IPS DF 6.9 (cell line): ENCODE data around the gene CAPN3.
"Not testable (repeated sequence)": the region's sequence is repeated elsewhere in the genome, so short reads cannot be mapped to it uniquely, and the experiment has no call there.

ENCODE experiments used
- DNase-seq: peaks from one replicate; pipeline ENCODE4 v3.0.0-alpha.2; 2013; ENCODE audit warnings: low read depth, low spot score
- H3K27ac ChIP-seq: one replicate; pipeline ENCODE4 v1.5.1; 2013; ENCODE audit warnings: low read length, control low read depth
- H3K27me3 ChIP-seq: 2 replicates; pipeline ENCODE4 v1.6.1; 2013; ENCODE audit warnings: mild to moderate bottlenecking, low read length; ENCODE audit not compliant: control insufficient read depth, insufficient read depth
- H3K36me3 ChIP-seq: 2 replicates; pipeline ENCODE4 v1.6.1; 2013; ENCODE audit warnings: low read length; ENCODE audit not compliant: control insufficient read depth, insufficient read depth
- H3K4me1 ChIP-seq: 2 replicates; pipeline ENCODE4 v1.6.1; 2013; ENCODE audit warnings: low read length; ENCODE audit not compliant: control insufficient read depth, insufficient read depth
- H3K4me3 ChIP-seq: 2 replicates; pipeline ENCODE4 v1.5.1; 2013; ENCODE audit warnings: mild to moderate bottlenecking, low read length
- H3K9me3 ChIP-seq: 2 replicates; pipeline ENCODE4 v1.6.1; 2013; ENCODE audit warnings: low read length, inconsistent platforms; ENCODE audit not compliant: control insufficient read depth, insufficient read depth
- WGBS: extraction: QIAGEN DNeasy Blood & Tissue Kit; methylation state at CpG from one replicate; pipeline ENCODE4 v1.1.7; 2013; ENCODE audit warnings: mixed read lengths, missing lambda C conversion rate; ENCODE audit not compliant: insufficient read length, insufficient coverage; 5-methylcytosine and 5-hydroxymethylcytosine counted together

Gene CAPN3

DNA sequence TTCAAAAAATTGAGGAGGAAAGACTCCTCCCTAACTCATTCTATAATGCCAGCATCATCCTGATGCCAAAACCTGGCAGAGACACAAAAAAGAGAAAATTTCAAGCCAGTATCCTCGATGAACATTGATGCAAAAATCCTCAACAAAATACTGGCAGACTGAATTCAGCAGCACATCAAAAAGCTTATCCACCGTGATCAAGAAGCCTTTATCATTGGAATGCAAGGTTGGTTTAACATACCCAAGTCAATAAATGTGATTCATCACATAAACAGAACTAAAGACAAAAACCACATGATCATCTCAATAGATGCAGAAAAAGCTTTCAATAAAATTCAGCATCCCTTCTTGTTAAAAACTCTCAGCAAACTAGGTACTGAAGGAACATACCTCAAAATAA lies 24.2 kb upstream of the CAPN3 start:
- WGBS: no CpG with 5 or more reads among the region's 2 CpGs
- Histone ChIP-seq H3K4me1 (no peaks in the 10 kb centered on the region), H3K9me3 (no peaks in the 10 kb centered on the region), H3K4me3 (no peak overlapping the region), H3K27me3 (no peaks in the 10 kb centered on the region), H3K36me3 (no peaks in the 10 kb centered on the region), H3K27ac (no peak overlapping the region)
- no peak for DNase-seq

DNA sequence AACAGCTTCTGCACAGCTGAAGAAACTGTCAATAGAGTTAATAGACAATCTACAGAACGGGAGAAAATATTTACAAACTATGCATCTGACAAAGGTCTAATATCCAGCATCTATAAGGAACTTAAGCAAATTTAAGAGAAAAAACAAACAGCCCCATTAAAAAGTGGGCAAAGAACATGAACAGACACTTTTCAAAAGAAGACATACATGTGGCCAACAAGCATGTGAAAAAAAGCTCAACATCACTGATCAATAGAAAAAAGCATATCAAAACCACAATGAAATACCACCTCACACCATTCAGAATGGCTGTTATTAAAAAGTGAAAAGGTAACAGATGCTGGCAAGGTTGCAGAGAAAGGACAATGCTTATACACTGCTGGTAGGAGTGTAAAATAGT lies 22.7 kb upstream of the CAPN3 start:
- not testable (repeated sequence) for H3K9me3 ChIP-seq, H3K4me3 ChIP-seq, H3K27me3 ChIP-seq, DNase-seq, H3K4me1 ChIP-seq, H3K36me3 ChIP-seq, H3K27ac ChIP-seq
- no CpG with 5 or more reads among the region's 1 CpG for WGBS

DNA sequence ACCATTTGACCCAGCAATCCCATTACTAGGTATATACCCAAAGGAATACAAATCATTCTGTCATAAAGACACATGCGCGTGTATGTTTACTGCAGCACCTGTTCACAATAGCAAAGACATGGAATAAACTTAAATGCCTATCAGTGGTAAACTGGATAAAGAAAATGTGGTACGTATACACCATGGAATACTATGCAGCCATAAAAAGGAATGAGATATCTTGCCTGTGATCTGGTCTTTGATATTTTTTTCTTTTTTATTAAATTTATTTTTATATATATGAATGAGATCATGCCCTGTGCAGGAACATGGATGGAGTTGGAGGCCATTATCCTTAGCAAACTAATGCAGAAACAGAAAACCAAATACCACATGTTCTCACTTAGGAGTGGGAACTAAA lies 22.2 kb upstream of the CAPN3 start:
- not testable (repeated sequence) for H3K27me3 ChIP-seq, H3K4me1 ChIP-seq, H3K36me3 ChIP-seq, H3K9me3 ChIP-seq, DNase-seq, H3K4me3 ChIP-seq, H3K27ac ChIP-seq
- no CpG with 5 or more reads among the region's 3 CpGs for whole genome bisulfite sequencing

DNA sequence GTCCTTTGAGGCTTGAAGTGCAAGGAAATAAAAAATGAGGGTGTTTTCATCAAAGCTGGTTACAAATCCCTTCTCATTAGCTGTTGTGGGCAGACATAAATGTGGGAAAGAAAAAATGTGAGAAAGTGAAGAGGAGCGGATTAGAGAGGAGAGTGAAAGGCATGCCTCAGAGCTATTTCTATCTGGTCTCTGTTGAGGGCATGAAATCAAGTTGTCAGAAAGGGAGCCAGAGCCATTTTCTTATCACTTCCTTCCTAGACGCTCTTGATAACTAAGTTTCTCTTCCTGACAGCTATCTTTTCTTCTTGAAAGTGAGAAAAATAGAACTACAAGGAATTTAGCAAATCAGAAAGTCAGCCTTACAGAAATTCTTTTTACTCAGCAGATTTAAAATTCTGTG lies 20.8 kb upstream of the CAPN3 start:
- Histone ChIP-seq H3K27me3 (no peaks in the 10 kb centered on the region), H3K27ac (no peak overlapping the region), H3K4me3 (no peak overlapping the region), H3K36me3 (no peaks in the 10 kb centered on the region), H3K9me3 (no peaks in the 10 kb centered on the region), H3K4me1 (no peaks in the 10 kb centered on the region)
- WGBS: no CpG with 5 or more reads among the region's 2 CpGs
- DNase-seq: no peak

DNA sequence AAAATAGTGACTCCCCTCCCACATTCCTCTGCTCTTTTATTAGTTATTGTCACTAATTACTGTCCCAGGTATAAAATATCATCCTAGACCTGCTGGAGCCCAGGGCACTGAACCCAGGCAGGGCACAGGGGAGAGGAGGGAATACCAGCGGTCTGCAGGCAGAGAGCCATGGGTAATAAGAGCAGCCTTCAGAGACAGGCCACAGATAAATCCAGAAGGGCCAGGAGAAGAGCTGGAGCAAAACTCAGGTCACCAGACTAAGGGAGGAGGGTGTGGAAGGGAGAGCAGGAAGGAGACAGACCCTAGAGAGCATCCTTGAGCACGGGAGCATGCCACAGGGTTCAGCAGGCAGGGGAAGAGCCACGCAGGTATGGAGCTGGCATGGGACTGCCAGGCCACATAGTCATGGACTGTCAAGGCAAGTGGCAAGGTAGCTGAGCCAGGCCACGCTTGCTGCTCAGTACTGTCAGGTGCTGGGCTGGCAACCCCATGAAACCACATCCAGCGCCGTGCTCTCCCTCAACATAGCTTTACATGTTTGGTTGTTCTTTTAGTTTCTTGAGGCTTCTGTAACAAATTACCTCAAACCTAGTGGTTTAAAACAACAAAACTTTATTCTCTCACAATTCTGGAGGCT lies 15.6 kb upstream of the CAPN3 start:
- no peaks in the 10 kb centered on the region for H3K4me1 ChIP-seq
- no peaks in the 10 kb centered on the region for H3K36me3 ChIP-seq
- H3K4me3 ChIP-seq: no peak overlapping the region
- no peak overlapping the region for H3K27ac ChIP-seq
- no peak for DNase-seq
- no CpG with 5 or more reads among the region's 6 CpGs for WGBS
- H3K27me3 ChIP-seq: no peaks in the 10 kb centered on the region
- H3K9me3 ChIP-seq: no peaks in the 10 kb centered on the region

DNA sequence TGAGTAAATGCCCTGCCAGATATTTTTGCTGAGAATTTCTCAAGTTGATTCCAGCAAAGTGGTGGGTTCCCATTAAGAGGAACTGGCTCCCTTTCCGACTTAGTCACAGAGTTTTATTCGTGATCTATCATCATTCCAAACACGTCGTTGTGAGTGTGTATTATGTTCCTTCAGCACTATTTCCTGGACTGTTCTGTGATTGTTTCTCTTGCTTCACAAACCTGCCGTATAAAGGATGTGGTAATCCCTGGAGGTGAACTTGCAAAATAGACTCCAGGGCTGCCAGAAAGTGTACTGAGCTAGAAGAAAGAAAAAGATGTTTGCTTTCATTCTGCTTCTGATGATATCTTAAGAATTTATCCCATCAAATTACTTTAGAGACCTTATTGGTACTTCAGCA lies 14.5 kb upstream of the CAPN3 start:
- H3K27ac ChIP-seq: no peak overlapping the region
- no peak for DNase-seq

DNA sequence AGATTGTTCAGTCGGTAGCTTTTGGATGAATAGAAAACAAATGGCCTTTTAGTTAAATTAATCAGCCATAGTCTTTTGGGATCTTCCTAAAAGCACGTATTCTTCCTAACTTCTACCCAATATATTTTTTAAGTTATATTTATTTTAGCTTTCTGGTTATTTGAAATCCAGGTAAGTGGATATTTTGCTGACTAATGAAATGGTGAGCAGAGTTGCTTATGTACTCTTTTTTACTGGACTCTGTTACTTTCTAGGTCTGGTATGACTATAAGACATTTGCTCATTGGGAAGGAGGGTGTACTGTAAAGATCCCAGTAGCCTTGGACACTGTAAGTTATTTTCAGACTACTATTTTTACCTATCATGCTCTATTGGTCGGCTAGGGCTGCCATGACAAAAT lies 13.8 kb upstream of the CAPN3 start:
- Histone ChIP-seq H3K4me3 (no peak overlapping the region), H3K27me3 (no peaks in the 10 kb centered on the region), H3K27ac (no peak overlapping the region), H3K36me3 (no peaks in the 10 kb centered on the region), H3K9me3 (no peaks in the 10 kb centered on the region), H3K4me1 (no peaks in the 10 kb centered on the region)
- no peak for DNase-seq
- WGBS: no CpG with 5 or more reads among the region's 3 CpGs

More for the DNA sequence above, 14.5 kb upstream of the CAPN3 start:
- Histone ChIP-seq H3K27me3 (no peaks in the 10 kb centered on the region), H3K9me3 (no peaks in the 10 kb centered on the region), H3K4me1 (no peaks in the 10 kb centered on the region), H3K4me3 (no peak overlapping the region), H3K36me3 (no peaks in the 10 kb centered on the region)
- WGBS: no CpG with 5 or more reads among the region's 5 CpGs

DNA sequence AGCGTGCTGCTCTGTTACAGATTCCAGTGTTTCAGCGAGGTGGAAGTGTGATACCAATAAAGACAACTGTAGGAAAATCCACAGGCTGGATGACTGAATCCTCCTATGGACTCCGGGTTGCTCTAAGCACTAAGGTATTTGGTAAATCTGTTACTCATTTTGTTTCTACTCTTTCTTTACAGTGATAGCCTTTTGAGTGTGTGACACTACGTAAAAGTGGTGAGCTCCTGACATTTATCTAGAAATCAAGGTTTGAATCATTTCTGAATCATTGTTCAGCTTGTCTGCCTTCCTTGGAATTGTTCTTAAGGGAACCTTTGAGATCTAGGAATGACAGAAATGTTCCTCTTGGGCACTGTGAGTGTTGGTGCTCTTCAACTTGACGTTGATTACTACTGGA lies 11.2 kb upstream of the CAPN3 start:
- H3K4me3 ChIP-seq: no peak overlapping the region
- H3K27me3 ChIP-seq: no peaks in the 10 kb centered on the region
- H3K36me3 ChIP-seq: no peaks in the 10 kb centered on the region; the same call in 1 of the 2 replicates
- no CpG with 5 or more reads among the region's 5 CpGs for WGBS
- no peak for DNase-seq
- H3K4me1 ChIP-seq: no peaks in the 10 kb centered on the region
- H3K9me3 ChIP-seq: no peaks in the 10 kb centered on the region
- H3K27ac ChIP-seq: no peak overlapping the region

DNA sequence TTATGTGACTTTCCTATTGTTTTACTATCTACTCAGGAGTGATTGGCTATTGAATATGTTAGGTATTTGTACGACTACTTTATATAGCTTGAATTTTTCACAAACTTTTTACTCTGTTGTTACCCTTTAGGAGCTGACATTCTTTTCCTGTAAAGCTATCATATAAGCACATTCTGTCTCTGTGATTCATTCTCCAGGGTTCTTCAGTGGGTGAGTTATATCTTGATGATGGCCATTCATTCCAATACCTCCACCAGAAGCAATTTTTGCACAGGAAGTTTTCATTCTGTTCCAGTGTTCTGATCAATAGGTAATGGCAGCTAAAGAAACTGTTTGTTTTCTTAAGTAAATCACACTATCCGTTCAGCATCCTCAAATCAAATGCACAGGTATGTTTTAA lies 10.1 kb upstream of the CAPN3 start:
- no CpG with 5 or more reads among the region's 2 CpGs for WGBS
- Histone ChIP-seq H3K27ac (no peak overlapping the region), H3K36me3 (no peaks in the 10 kb centered on the region; the same call in 1 of the 2 replicates), H3K9me3 (no peaks in the 10 kb centered on the region), H3K27me3 (no peaks in the 10 kb centered on the region), H3K4me3 (no peak overlapping the region), H3K4me1 (no peaks in the 10 kb centered on the region)
- DNase-seq: no peak

DNA sequence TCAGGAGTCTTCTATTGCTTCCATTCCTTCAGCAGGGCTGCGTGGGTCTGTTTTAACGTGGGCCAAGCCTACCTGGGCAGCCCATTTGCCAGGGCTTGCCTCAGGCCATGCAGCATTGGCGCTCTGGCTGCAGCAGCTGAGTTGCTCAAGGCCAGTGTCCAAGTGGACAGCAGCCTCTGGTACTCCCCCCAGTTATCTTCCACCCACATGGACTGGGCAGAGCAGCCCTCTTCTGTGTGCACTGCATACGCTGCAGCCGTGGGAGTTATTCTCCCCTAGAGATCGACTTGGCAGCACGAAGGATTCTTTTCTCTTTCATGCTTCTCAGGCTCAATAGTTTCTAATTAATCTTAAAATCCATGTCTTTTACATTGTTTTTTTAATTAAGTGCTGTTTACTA lies 6.9 kb upstream of the CAPN3 start:
- no peak overlapping the region for H3K27ac ChIP-seq
- DNase-seq: no peak
- H3K4me1 ChIP-seq: no peaks in the 10 kb centered on the region
- WGBS: no CpG with 5 or more reads among the region's 7 CpGs
- H3K4me3 ChIP-seq: no peak overlapping the region
- no peaks in the 10 kb centered on the region; the same call in 1 of the 2 replicates for H3K36me3 ChIP-seq
- H3K27me3 ChIP-seq: no peaks in the 10 kb centered on the region
- H3K9me3 ChIP-seq: no peaks in the 10 kb centered on the region

DNA sequence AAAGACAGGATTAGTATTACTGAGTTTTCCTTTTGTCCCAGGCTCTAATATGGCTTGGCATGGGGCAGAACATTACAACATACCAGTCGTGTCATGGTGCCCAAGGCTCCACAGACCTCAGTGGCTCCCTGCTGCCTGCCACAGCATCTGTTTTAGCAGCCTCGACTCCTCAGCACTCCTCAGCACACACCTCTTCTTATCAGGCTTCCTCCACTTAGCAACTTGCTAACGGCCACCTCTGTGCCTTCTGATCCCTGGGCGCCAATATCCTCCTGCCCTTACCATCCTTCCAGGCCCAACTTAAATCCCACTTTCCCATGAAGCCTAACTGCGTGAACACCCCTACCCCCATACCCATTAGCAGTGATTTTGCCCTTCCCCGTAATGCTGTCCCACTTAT lies 6.2 kb upstream of the CAPN3 start:
- WGBS: no CpG with 5 or more reads among the region's 6 CpGs
- no peak overlapping the region for H3K27ac ChIP-seq
- H3K36me3 ChIP-seq: no peaks in the 10 kb centered on the region; the same call in 1 of the 2 replicates
- no peak for DNase-seq
- no peaks in the 10 kb centered on the region for H3K4me1 ChIP-seq
- no peaks in the 10 kb centered on the region for H3K9me3 ChIP-seq
- no peak overlapping the region for H3K4me3 ChIP-seq
- H3K27me3 ChIP-seq: no peaks in the 10 kb centered on the region
